HG03175 (cell line): ENCODE data around the gene NLGN3.

Experiments
- ATAC-seq: cut with Tn5 transposase; IDR thresholded peaks from one replicate; pipeline ENCODE4 v1.9.1; 2021; ENCODE audit warnings: mild to moderate bottlenecking, moderate library complexity; ENCODE audit not compliant: unreplicated experiment

The NLGN3 gene

GRCh38 chrX:71212536-71212935 is 67.9 kb downstream of the NLGN3 start:
- ATAC-seq, result no peak

GRCh38 chrX:71214152-71214551 is 69.5 kb downstream of the NLGN3 start:
- ATAC-seq, result no peak

DNA sequence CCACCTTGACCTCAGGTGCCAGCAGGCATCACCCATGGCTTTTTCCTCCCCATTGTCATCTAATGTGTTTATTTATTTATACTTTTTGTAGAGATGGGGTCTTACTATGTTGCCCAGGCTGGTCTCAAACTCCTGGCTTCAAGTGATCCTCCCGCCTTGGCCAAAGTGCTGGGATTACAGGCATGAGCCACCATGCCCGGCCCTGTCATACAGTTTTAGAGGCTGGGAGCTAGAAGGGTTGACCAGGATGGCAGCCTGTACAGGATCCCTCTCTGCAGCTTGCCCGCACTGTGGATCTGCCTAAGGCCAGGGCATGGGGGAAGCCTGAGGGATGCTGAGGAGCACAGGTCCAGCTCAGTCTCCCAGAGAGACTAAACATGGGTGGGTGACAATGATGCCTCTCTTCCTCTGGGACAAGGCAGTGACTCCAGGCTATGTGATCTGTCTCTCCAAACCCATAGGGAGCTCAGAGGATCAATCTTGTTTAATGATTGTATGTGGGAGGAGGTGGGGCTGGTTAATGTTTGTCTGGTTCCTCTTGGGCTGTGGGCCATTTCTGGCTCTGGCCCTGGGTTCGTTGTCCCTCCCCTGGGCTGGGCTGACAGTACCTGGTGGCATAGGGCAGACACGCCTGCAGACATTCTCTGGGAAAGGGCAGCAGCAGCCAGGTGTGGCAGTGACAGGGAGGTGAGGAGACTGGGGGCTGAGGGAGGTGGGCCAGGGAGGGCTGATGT is 70.1 kb downstream of the NLGN3 start:
- ATAC-seq, result no peak

- no peak for ATAC-seq
Measured at GRCh38 chrX:71215338-71215912, 70.8 kb downstream of the NLGN3 start.

DNA sequence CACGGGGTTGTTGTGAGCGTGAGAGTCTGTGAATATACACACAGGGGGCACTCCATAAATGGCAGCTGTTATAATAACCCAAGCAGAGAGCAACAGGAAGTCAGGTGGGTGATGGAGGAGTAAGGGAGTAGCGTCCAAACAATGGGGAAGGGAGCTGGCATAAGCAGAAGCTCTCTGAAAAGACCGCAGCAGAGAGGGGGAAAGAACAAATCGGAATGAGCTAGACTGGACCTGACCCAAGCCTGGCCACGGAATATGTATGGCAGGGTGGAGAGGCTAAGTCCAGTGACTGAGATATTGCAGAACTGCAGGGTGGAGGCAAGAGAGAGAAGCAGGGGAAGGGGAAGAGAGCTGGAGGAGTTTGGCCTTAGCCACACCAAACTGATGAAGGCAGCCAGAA is 71.8 kb downstream of the NLGN3 start:
- no peak for ATAC-seq

DNA sequence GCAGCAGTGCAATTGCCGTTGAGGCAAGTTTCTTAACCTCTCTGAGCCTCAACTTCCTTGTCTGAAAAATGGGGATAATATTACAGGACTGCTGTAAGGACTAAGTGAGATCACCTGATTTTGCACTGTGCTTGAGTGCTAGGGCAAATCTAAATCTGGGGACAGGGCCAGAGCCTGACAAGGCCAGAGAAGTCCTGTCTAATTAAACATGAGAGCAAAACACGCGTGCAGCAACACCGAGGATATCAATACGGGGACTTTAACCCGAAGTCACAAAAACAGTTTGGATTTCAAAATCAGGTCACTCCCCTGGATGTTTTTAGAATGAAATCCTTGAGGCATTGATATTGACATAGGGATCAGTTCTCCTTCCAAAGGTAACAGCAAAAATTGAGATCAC is 72.7 kb downstream of the NLGN3 start:
- no peak for ATAC-seq
